ENCODE measurements around the gene TP53.
"Not testable (repeated sequence)": the region's sequence is repeated elsewhere in the genome, so short reads cannot be mapped to it uniquely, and the experiment has no call there.

Gene TP53

DNA sequence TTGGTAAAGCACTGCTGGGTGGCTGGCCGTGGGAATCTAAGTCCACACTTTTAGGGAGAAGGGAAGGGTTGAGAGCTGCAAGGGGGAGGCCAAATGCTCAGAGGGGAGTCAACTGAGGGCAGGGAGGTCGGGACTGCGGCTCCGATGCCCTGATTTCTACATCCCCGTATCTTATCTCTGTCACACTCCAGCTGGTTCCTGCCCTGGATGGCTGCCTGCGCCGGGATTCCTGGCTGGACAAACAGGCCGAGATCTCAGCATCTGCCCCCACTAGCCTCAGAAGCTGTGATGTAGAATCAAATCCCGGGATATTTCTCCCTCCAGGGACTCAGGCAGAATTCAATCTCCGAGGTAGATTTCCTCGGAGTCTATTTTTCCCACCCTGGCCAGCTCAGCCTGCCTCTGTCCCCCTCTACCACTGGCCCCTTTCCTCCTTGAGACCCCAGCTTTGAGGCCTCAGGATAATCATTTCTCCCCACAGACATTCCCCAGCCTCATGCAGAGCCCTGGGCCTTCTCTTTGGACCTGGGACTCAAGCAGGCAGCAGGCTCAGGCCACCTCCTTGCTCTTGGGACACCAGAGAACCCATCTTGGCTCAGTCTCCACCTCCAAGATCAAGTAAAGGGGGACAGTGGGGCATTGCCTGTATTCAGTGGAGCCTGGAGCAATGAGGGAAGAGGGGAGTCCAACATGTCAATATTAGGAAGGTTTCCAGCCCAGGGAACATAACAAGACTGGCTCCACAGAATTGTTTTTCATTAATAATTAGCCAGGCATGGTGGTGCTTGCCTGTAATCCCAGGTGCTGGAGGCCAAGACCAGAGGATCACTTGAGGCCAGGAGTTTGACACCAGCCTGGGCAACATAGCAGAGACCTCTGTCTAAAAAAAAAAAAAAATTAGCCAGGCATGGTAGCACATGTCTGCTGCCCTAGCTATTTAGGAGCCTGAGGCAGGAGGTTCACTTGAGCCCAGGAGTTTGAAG lies 55.6 kb downstream of the TP53 start:
- DNase-seq (ENCODE audit: low spot score): no peak

DNA sequence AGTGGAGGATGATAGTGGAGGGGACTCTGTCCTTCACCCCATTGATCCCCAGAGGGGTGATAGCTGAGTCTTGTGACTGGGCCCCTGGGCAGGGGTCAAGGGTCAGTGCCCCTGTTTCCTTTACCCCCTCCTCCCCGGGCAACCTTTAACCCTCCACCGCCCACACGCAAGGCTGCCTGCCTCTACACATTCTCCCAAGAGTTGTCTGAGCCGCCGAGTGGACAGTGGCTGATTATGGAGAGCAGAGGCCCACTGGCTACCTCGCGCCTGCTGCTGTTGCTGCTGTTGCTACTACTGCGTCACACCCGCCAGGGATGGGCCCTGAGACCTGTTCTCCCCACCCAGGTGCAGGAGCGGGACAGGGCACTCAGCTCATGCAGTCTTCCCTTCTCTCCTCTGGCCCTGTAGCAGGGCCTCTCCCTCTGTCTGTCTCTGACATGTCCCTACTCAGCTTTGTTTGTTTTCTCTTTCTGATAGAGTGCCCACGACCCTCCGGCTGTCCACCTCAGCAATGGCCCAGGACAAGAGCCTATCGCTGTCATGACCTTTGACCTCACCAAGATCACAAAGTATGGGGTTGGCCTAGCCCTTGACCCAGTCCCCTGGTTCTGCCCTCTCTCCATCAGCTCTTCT lies 57.2 kb downstream of the TP53 start, which contains the start of gene SHBG:
Gene SHBG, plus strand, starts transcription at position 197 of the 633 bp plus-strand sequence. Its CDS starts 38 bp downstream, at position 235.
- DNase-seq (ENCODE audit: low spot score): no peak

DNA sequence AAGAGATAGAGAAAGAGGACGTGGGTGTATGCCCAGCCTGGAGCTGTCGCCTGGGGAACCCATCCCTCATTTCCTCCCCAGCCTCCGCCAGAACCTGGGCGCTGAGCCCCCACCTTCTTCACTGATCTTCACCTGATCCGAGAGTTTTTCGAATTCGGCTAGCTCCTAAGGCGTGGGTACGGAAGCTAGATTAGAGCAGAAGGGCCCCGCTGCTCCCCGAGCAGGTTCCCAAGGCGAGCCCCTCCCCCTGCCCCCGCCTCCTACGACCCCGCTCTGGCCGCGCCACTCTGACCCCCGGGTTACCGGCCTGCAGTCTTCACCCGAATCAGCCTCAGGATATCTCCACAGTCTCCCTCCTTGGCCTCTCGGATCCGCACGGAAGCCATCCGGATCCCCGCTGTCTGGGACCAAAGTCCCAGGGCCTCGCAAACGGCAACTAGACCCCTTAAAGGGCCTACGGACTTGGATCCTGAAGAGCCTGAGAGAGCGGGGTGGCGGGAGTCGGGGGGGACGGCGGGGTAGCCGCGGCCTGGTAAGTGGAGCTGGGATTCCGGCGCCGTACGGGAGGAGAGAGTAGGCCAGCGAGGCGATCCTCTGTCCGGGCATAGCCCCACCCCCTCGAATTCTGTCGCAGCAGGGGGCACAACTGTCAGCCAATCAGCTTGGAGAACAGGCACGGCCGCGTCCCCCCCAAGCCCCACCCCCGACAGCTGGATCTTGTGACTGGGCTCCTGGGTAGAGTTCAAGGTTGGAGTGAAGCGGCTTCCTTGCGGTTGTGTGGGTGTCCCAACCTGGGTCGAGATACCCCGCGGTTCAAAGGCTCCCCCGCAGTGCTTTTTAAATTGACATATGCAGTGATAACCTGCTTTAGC lies 59.8 kb downstream of the TP53 start, which contains the start of gene SAT2:
Gene SAT2, minus strand, starts transcription at position 572 of the 872 bp plus-strand sequence. Its CDS starts 186 bp downstream, at position 386.
- peak; percentile 94 for DNase-seq (ENCODE audit: low spot score)

- DNase-seq (ENCODE audit: low spot score): no peak
Observed at GRCh38 chr17:7626956-7627249, 60.4 kb downstream of the TP53 start.

GRCh38 chr17:7626307-7626706 lies 61.0 kb downstream of the TP53 start:
- peak; percentile 46 for DNase-seq (ENCODE audit: low spot score)

- DNase-seq (ENCODE audit: low spot score): not testable (repeated sequence)
Observed at GRCh38 chr17:7625749-7626148, 61.5 kb downstream of the TP53 start.

- no peak for DNase-seq (ENCODE audit: low spot score)
Observed at GRCh38 chr17:7623661-7624060, 63.6 kb downstream of the TP53 start.

DNA sequence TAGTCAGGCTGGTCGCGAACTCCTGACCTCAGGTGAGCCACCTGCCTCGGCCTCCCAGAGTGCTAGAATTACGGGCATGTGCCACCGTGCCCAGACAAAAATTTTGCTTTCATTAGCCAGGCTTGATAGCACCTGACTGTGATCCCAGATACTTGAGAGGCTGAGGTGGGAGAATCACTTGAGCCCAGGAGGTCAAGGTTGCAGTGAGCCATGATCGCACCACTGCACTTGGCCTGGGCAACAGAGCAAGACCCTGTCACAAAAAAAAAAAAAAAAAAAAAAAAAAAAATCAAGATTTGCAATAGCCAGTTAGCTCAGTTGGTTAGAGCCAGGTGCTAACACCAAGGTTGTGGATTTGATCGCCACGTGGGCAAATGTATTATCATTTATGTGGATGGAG lies 66.5 kb downstream of the TP53 start:
- DNase-seq (ENCODE audit: low spot score): no peak

- DNase-seq (ENCODE audit: low spot score): no peak
Observed at GRCh38 chr17:7618608-7619007, 68.7 kb downstream of the TP53 start.

Data from pons (tissue), 1 donor.